ENCODE results near the gene B3GNT7.

GRCh38 chr2:231391981-231392380, 3.5 kb upstream of the B3GNT7 start:
- TF ChIP-seq CTCF (IDR thresholded peaks at IDR 0.05; ENCODE audit: low read depth, low read length, poor library complexity, severe bottlenecking) (no peak), EZH2phosphoT487 (IDR thresholded peaks at IDR 0.05; ENCODE audit: borderline replicate concordance, low read length) (no peak)
